NB4 (cell line): ENCODE data around the gene ENPP3.

Source experiments
- DNase-seq: peaks from one replicate; pipeline ENCODE4 v3.0.0; 2010; ENCODE audit warnings: low read depth
- H3K4me3 ChIP-seq: one replicate; pipeline ENCODE4 v1.5.1; 2011; ENCODE audit warnings: mild to moderate bottlenecking, low read depth, low read length, moderate library complexity
- MYC ChIP-seq: IDR thresholded peaks from 2 replicates; pipeline ENCODE4 v1.6.1; 2011; ENCODE audit warnings: low read depth, low read length
- POLR2A ChIP-seq: IDR thresholded peaks from 2 replicates; pipeline ENCODE4 v1.6.1; 2011; ENCODE audit warnings: mild to moderate bottlenecking; ENCODE audit not compliant: insufficient read length; ENCODE audit errors: extremely low read depth
- TF ChIP-seq, protein P1 (sequence below): IDR thresholded peaks from 2 replicates; pipeline ENCODE4 v1.6.1; 2011; ENCODE audit warnings: low read depth, low read length
- TF ChIP-seq, protein P2 (sequence below): IDR thresholded peaks from one replicate; pipeline ENCODE4 v1.5.1; 2012; ENCODE audit warnings: low read depth, low read length

ENPP3 gene

DNA sequence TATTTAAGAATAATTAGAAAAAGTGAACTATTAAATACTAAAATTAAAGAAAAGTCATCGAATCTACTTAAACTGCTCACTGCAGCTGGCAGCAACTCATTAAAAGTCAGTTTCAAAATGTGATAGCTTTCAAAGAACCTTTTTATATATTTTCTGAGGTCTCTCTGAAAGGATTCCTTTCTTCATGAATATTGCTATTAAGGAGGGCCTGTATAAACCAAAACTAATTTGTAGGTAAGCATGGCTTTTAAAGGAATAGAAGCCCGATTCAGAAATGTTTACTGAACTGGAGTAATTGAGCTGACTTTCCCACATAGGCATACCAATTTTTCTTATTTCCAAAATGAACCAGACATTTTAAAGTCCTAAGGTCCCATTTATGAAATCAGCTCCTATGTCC lies 129.5 kb downstream of the ENPP3 start:
- TF ChIP-seq, protein P1, sequence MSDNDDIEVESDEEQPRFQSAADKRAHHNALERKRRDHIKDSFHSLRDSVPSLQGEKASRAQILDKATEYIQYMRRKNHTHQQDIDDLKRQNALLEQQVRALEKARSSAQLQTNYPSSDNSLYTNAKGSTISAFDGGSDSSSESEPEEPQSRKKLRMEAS, result no peak
- TF ChIP-seq, protein P2, sequence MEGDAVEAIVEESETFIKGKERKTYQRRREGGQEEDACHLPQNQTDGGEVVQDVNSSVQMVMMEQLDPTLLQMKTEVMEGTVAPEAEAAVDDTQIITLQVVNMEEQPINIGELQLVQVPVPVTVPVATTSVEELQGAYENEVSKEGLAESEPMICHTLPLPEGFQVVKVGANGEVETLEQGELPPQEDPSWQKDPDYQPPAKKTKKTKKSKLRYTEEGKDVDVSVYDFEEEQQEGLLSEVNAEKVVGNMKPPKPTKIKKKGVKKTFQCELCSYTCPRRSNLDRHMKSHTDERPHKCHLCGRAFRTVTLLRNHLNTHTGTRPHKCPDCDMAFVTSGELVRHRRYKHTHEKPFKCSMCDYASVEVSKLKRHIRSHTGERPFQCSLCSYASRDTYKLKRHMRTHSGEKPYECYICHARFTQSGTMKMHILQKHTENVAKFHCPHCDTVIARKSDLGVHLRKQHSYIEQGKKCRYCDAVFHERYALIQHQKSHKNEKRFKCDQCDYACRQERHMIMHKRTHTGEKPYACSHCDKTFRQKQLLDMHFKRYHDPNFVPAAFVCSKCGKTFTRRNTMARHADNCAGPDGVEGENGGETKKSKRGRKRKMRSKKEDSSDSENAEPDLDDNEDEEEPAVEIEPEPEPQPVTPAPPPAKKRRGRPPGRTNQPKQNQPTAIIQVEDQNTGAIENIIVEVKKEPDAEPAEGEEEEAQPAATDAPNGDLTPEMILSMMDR, result no peak
- TF ChIP-seq POLR2A (no peak), MYC (no peak)
- no peak for DNase-seq
- no peak overlapping the region for H3K4me3 ChIP-seq

DNA sequence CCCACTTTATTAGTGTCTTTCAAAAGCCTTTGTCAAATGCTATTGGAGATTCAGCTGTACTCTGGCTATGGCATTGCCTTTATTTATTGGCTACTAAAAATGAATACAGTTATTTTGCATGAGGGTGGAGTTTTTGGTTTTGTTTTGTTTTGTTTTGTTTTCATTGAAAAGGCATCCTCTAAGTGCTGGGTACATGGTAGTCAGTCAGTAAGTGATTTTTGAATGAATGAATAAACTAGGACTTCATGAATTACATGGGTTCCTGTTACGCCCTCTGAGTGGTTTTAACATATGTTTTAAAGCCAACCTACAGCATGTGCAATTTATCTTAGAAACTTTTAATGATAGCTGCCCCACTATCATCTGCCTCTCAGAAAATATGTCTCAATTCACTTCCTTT lies 131.9 kb downstream of the ENPP3 start:
- no peak overlapping the region for H3K4me3 ChIP-seq
- no peak for DNase-seq
- TF ChIP-seq, protein P2, result no peak
- TF ChIP-seq, protein P1, result no peak
- TF ChIP-seq MYC, result no peak
- TF ChIP-seq POLR2A, result no peak

DNA sequence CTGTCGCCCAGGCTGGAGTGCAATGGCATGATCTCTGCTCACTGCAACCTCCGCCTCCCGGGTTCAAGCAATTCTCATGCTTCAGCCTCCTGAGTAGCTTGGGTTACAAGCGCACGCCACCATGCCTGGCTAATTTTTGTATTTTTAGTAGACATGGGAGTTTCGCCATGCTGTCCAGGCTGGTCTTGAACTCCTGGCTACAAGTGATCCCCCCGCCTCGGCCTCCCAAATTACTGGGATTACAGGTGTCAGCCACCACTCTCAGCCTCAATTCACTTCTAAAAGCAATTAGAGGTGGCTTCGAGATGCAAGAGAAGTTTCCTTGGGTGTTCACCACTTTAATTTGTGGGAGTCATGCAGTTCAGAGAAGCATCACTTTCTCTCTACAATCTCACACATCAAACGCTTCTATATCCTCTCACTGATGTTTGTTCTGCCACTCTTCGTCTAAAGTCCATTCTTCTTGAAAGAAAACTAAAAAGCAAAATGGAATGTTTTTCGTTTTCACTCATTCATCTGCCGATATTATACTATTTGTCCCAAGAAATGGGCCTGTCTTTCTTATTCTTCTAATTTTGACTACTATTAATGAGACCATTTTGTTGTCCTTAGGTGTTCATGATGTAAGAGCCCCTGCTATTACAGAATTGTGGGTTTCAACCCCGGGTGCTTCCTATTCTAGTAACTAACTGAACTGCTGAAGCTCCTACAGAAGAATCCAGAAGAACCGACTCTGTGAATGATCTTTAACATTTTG lies 132.5 kb downstream of the ENPP3 start:
- TF ChIP-seq POLR2A, result no peak
- TF ChIP-seq, protein P1, result no peak
- TF ChIP-seq, protein P2, result no peak
- no peak overlapping the region for H3K4me3 ChIP-seq
- DNase-seq, result no peak

DNA sequence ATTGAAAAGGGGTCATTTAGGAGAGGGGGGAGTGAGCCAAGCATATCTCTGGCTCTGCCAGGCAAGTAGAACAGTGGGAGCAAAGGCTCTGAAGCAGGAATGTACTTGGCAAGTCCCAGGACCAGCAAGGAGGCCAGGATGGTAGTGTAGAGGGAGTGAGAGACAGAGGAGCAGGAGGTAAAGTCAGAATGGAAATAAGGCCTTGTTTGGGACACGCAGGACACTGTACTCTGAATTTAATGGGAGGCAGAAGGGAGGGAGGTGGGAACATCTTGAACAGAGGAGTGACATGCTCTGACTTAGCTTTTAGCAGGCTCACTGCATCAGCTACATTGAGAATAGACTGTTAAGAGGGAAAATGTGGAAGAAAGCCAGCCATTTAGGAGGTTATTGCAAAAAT lies 133.7 kb downstream of the ENPP3 start:
- no peak overlapping the region for H3K4me3 ChIP-seq
- TF ChIP-seq, protein P1, result no peak
- TF ChIP-seq, protein P2, result no peak
- no peak for TF ChIP-seq POLR2A
- TF ChIP-seq MYC, result no peak
- no peak for DNase-seq

DNA sequence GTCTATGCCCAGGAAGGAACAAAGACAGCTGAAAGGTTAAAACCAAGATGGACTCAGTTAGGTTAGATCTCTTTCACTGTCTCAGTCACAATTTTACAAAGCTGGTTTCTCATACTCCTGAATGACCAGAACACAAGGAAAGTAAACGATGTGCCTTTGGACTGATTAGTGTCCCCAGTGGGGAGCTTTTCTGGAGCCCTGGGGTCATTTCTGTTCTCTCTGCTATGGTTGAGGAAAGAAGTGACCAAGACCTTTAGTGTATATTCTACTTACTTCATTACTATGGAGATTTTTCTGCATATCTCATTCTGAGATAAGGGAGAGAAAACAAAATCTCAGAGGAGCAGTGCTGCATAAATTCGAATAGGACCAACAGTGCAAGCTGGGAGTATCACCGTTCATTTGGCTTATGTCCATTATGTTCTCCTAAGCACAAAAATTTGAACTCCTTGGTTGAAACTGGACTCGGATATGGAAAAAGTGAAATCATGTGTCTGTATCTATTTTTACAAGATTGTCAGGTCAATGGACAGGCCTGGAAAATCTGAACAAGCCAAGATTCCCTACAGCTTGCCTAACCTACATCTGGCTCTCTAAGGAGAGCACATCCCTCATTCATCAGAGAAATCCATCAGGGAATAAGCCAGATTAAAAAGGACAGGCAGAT lies 136.3 kb downstream of the ENPP3 start:
- no peak for DNase-seq
- H3K4me3 ChIP-seq, result no peak overlapping the region
- TF ChIP-seq, protein P1, result no peak
- TF ChIP-seq POLR2A, result no peak

DNA sequence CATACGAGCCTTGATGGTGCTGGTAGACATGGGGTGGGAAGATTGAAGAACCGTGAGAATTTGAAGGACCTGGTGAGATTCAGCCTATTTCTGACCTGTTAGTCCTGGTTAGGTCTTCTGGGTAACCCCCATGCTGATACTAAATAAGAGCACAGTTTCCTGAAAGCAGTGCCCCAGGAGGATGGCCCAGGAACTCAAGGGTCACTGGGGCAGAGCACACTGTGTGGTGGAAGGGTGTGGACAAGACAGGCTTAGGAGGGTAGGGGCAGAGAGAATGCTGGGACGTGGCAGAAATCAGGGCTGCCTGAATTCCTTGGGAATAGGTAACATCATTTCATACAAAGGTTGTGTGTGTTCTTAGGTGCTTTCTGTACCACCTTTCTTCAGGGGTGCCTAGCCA lies 138.8 kb downstream of the ENPP3 start:
- no peak for TF ChIP-seq POLR2A
- TF ChIP-seq MYC, result no peak
- TF ChIP-seq, protein P1, result no peak
- TF ChIP-seq, protein P2, result no peak
- no peak overlapping the region for H3K4me3 ChIP-seq
- no peak for DNase-seq
